ENCODE results near the gene DHRS3.
"Not testable (repeated sequence)": the region's sequence is repeated elsewhere in the genome, so short reads cannot be mapped to it uniquely, and the experiment has no call there.

Gene DHRS3

DNA sequence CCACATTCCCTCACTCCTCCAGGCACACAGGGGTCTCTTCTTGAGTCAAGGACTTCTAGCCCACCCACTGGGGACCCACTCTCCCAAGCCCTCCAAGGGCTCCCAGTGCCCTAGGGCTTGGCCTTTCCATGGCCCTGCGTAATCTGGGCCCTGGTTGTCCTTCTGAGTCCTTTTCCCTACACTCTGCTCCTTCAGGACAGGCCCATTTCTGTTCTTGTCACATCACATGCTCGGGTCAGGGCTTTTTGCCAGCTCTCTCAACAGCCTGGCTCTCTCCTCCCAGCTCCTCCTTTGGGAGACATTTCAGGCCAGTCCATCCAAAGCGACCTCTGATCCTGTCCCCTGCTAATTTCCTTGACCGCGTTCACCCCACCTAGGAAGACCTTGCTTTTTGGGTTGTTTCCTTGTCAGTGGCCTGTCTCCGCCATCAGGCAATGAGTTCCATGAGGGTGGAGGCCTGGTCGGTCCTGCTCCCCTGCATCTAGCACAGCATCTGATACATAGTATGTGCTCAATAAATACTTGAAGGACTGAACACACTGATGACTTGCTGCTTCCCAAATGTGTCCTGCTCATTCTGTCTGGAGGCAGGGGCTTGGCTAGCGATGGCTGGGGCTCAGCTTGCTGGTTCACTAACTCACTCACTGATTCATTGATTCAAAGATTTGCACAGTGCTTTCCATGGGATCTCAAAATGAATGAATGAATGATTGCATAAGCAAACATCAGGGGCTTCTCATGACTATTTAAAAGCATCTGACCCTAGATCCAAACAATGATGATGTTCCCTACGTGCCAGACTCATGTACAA, 44.8 kb downstream of the DHRS3 start:
- DNase-seq: no peak

DNA sequence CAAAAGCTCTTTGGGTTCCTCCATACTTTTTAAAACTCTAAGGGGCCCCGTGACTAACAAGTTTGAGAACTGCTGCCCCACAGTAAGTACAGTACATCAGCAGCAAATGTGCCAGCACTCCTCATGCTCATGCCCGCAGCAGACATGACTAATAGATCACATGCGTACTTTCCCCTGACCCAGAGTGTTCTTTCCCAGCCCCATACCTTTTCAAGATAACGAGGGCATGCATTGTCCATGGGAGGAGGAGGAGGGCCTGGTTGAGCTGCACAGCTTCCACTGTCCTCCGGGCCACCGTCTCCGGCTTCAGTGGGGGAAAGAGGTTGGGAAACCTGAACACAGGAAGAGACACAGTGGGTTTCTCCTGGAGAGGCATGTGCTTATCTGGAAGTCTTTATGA, 45.5 kb downstream of the DHRS3 start:
- no peak for DNase-seq

GRCh38 chr1:12570291-12570690, 47.7 kb downstream of the DHRS3 start:
- no peak for DNase-seq

DNA sequence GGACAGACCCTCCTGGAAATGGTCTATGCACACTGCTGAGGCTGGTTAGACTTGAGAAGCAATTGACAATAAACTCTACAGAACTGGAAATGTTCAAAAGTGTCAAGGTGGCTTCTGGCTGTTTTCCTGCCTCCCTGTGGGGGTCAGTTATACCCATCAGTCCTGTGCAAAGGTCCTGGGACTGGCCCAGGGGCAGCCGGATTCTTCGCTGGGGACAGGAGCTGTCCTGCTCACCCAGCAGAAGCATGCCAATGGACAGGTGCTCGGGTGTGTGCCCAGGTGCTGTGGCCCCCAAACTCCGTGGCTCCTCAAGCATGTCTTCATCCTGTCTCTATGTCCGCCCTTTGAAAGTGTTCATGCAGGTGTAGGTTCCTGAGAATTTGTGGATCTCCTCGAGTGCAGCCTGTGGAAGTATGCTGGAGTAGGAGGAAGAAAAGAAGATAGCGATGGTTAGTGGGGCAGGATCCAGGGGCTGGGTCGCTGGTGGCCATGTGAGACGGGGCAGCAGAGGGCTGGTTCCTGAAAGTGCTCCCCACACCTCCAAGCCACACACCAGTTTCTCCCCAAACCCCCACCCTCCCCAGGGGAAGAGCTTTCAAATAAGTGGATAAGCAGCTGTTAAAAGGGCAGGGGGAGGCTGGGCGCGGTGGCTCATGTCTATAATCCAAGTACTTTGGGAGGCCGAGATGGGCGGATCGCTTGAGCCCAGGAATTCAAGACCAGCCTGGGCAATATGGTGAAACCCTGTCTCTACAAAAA, 49.8 kb downstream of the DHRS3 start:
- no peak for DNase-seq

GRCh38 chr1:12567288-12567819, 50.7 kb downstream of the DHRS3 start:
- no peak for DNase-seq

- DNase-seq: no peak
Observed at GRCh38 chr1:12566484-12567287, 51.3 kb downstream of the DHRS3 start.

- no peak for DNase-seq
Observed at GRCh38 chr1:12565966-12566352, 52.1 kb downstream of the DHRS3 start.

DNA sequence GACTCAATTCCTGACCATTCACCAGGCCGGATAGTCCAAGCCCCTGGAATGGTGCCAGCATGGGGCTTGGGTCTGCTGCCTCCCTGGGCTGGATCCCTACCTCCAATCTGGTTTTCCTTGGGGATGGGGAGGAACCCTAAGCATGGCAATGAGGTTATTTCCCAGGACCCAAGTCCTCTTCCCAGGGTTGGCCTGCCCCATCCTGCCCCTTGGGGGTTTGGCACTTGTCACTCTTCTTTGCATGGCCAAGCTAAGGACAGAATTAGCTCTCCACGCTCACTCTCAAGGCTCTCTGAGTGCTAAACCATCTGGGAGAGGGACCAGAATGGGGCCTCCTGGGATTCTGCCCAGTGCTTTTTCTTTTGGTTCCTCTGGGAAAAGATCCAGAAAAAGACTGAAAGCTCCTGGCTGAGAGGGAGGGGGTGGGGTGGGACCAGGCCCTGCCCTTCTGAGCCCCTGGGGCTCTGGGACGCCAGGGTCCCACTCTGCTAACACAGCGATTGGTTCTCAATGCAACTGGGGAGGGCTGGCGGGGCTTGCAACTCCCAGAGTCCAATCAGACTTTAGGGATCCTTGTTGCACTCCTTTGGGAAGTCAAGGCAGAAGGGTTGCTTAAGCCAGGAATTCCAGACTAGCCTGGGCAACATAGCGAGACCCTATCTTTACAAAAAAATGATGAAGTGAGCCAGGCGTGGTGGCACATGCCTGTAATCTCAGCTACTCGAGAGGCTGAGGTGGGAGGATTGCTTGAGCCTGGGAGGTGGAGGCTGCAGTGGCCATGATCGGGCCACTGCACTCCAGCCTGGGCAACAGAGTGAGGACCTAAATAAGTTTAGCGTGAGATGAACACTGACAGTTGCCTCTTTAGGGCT, 52.7 kb downstream of the DHRS3 start:
- no peak for DNase-seq

- not testable (repeated sequence) for DNase-seq
Observed at GRCh38 chr1:12564251-12564650, 53.8 kb downstream of the DHRS3 start.

DNA sequence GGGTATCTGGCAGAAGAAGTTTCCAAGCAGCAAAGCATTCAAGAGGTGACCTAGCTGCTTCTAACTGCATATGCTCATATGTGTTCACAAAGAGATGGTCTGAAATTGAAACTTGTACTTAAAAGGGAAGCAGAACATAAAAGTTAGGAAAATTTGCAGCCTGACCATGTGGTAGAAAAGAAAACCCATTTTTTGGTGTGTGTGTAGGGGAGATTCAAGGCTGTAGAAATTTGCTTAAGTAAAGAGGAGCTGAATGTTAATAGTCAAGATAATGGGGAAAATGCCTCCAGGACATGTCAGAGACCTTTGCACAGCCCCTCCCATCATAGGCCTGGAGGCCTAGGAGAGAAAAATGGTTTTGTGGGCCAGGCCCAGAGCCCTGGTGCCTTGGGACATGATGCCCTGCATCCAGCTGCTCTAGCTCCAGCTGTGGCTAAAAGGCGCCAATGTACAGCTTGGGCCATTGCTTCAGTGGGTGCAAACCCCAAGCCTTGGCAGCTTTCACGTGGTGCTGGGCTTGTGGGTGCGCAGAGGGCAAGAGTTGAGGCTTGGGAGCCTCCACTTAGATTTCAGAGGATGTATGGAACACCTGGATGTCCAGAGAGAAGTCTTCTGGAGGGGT, 54.9 kb downstream of the DHRS3 start:
- DNase-seq: peak; percentile 6

DNA sequence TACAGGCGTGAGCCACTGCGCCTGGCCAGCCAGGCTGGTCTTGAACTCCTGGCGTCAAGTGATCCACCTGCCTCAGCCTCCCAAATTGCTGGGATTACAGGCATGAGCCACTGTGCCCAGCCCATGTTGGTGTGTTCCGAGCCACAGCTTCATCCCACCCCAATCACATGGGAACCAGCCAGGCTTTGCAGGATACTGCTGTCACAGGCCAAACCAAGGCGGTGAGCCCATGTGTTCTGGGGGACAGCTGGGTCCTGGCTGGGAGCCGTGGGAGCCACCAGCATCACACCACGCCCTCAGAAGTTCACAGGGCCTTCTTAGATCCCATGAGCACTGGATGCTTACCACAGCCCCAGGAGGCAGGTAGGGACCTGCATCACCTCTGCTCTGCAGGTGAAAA, 56.9 kb downstream of the DHRS3 start:
- no peak for DNase-seq

- DNase-seq: no peak
Observed at GRCh38 chr1:12556957-12557935, 60.8 kb downstream of the DHRS3 start.

GRCh38 chr1:12556368-12556930, 61.6 kb downstream of the DHRS3 start:
- peak; percentile 11 for DNase-seq

GRCh38 chr1:12555411-12556367, 62.3 kb downstream of the DHRS3 start:
- DNase-seq: no peak

DNA sequence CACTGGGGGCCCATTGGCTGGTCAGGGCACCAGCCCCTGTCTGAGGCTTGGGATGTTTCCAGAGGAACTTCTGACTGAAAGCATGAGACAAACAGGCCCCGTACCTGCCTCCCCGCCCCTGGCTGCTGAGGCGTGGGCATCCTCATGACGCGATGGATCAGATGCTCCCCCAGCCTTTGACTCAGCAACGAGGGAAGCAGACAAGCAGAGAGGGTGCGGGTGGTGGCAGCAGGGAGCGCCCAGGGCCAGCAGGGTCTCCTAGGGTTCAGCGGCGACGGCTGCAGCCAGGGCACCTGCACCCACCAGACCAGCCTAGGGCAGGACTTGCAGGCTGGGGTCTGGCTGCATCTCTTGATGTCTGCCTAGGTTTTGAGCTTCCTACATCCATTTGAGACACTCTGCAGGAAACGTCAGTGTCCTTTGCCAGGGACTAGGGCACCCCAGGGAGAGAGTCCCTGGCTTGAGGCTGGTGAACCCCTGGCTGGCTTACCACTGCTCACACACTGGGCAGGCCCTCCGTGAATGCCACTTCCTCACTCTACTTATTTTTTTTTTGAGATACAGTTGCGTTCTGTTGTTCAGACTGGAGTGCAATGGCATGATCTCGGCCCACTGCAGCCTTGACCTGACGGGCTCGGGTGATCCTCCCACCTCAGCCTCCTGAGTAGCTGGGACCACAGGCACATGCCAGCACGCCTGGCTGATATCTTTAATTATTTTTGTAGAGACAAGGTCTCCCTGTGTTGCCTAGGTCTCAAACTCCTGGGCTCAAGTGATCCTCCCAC, 63.3 kb downstream of the DHRS3 start:
- no peak for DNase-seq

DNA sequence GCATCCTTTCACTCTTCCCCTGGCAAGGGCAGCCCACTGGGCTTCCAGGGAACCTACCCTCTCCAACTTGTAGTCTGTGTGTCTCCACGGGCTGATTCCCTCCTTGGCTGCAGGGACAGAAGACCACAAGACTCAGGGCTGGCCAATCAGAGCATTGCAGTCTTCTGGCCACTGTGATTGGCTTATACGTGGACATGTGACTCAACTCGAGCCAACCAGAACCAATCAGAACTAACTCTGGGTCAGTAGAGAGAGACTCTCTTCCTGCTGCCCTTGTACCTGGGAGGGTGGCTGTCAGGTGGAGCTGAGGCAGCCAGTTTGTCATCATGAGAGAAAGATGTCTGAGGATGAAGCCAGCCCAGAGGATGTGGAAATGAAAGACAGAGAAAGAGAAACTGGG, 64.0 kb downstream of the DHRS3 start:
- no peak for DNase-seq

DNA sequence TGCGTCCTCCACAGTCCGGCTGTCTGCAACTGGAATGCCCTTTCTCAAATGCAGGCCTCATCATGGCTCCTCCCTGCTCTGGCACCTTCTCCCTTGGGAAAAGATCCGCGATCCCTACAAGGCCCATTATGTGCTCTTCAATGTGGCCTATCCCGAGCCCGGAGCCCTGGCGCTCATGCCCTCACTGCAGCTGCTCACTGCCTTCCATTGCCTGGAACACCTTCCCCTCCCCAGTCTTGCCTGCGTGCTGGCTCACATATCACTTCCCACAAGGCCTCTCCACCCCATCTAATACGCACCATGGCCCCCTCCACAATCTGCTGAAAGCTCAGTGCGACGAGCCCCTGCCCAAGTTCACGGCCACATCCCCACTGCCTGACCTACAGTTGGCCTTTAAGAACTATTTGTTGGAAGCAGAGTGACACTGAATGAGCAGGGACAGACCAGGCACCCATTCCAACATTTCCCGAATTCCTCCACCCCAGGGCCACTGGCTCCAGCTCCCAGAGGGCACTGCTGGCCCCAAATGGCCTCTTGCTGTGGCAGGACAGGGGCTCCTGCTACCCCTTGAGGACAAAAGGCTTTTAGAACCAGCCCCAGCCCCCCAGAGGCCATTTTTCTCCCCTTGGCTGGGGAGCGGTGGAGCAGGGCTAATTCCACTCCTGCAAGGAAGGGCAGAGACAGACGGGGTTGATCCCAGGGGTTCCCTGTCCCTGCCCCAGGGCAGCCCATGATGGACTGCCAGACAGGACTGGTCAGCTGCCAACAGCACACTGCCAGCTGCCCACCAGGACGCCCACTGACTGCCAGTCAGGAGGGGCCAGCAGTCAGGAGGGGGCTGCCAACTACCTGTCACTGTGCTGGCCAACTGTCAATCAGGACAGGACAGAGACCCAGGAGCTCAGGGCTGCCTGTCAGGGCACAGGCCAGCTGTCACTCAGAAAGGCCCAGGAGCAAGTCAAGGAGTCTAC, 64.8 kb downstream of the DHRS3 start:
- DNase-seq: no peak

All from MV-4-11 (cell line).